Measurements from ENCODE around the gene RNF223. TPM values are rescaled to one million over a fixed set of nuclear protein-coding genes. Genes with fewer than 3 reads are reported as not detected.

Gene RNF223
- total and polyA plus RNA-seq, 2 of the 13 experiments (the other 11 are each of a cell fraction or from before 2014, with no cell fraction given): 0.03 TPM; not detected in 1

DNA sequence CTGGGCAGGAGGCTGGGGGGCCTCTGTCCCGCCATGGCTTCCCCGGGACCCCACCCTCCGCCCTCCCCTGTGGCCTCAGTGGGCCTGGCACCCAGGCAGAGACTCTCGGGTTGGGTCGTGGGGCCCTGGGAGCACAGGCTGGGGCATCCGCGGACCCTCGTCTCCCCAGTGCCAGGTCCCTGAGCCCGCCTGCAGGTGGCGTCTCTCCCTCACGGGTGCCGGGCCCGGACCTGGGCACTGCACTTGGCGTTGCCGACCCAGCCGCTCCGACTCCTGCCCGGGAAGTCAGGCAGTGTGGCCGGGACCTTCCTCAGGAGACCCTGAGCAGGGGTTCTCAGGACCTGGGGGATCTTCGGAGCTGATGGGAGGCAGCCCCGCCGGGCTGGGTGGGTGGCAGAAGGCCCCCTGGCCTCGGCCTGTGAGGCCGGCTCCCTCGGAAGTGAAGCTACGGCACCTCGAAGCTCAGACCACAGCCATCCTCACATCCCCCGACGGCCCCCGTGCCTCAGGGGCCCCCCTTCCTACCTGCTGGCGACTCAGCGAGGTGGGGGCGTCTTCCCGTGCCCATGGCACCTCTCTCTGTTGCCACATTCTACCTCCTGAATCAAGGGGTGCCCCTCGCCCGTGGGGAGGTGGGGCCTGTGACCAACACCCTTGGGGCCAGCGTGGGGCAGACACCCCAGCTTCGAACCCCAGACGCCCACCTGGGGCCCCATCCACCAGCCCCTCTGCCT lies 48.1 kb upstream of the RNF223 start (continued):
- TF ChIP-seq NR2F2 (IDR thresholded peaks at IDR 0.05; ENCODE audit: borderline replicate concordance, low read depth) (no peak), GMEB1 (CRISPR knock-in tag; IDR thresholded peaks at IDR 0.05; ENCODE audit: borderline replicate concordance) (no peak), ARID2 (CRISPR knock-in tag; IDR thresholded peaks at IDR 0.05; ENCODE audit: borderline replicate concordance) (no peak), PHB2 (IDR thresholded peaks at IDR 0.05; ENCODE audit: partially characterized antibody) (no peak), ZNF644 (CRISPR knock-in tag; IDR thresholded peaks at IDR 0.05; ENCODE audit: low read depth) (no peak), ZNF501 (CRISPR knock-in tag; IDR thresholded peaks at IDR 0.05) (peak; percentile 43; the same call in 1 of the 2 replicates), CCDC6 (CRISPR knock-in tag; IDR thresholded peaks at IDR 0.05) (no peak), XRCC5 (optimal IDR thresholded peaks at IDR 0.05; ENCODE audit: low read length) (peak; percentile 52), ZNF513 (CRISPR knock-in tag; conservative IDR thresholded peaks at IDR 0.05) (0 out of 2 replicates have a peak, but pooled peaks have one; percentile 41), ZNF564 (CRISPR knock-in tag; IDR thresholded peaks at IDR 0.05) (peak; percentile 82), ZNF616 (CRISPR knock-in tag; IDR thresholded peaks at IDR 0.05; ENCODE audit: low read depth) (0 out of 2 replicates have a peak, but pooled peaks have one; percentile 39)
- TF ChIP-seq, protein P1, sequence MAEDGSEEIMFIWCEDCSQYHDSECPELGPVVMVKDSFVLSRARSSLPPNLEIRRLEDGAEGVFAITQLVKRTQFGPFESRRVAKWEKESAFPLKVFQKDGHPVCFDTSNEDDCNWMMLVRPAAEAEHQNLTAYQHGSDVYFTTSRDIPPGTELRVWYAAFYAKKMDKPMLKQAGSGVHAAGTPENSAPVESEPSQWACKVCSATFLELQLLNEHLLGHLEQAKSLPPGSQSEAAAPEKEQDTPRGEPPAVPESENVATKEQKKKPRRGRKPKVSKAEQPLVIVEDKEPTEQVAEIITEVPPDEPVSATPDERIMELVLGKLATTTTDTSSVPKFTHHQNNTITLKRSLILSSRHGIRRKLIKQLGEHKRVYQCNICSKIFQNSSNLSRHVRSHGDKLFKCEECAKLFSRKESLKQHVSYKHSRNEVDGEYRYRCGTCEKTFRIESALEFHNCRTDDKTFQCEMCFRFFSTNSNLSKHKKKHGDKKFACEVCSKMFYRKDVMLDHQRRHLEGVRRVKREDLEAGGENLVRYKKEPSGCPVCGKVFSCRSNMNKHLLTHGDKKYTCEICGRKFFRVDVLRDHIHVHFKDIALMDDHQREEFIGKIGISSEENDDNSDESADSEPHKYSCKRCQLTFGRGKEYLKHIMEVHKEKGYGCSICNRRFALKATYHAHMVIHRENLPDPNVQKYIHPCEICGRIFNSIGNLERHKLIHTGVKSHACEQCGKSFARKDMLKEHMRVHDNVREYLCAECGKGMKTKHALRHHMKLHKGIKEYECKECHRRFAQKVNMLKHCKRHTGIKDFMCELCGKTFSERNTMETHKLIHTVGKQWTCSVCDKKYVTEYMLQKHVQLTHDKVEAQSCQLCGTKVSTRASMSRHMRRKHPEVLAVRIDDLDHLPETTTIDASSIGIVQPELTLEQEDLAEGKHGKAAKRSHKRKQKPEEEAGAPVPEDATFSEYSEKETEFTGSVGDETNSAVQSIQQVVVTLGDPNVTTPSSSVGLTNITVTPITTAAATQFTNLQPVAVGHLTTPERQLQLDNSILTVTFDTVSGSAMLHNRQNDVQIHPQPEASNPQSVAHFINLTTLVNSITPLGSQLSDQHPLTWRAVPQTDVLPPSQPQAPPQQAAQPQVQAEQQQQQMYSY (CRISPR knock-in tag; IDR thresholded peaks at IDR 0.05): no peak
- TF ChIP-seq, protein P2, sequence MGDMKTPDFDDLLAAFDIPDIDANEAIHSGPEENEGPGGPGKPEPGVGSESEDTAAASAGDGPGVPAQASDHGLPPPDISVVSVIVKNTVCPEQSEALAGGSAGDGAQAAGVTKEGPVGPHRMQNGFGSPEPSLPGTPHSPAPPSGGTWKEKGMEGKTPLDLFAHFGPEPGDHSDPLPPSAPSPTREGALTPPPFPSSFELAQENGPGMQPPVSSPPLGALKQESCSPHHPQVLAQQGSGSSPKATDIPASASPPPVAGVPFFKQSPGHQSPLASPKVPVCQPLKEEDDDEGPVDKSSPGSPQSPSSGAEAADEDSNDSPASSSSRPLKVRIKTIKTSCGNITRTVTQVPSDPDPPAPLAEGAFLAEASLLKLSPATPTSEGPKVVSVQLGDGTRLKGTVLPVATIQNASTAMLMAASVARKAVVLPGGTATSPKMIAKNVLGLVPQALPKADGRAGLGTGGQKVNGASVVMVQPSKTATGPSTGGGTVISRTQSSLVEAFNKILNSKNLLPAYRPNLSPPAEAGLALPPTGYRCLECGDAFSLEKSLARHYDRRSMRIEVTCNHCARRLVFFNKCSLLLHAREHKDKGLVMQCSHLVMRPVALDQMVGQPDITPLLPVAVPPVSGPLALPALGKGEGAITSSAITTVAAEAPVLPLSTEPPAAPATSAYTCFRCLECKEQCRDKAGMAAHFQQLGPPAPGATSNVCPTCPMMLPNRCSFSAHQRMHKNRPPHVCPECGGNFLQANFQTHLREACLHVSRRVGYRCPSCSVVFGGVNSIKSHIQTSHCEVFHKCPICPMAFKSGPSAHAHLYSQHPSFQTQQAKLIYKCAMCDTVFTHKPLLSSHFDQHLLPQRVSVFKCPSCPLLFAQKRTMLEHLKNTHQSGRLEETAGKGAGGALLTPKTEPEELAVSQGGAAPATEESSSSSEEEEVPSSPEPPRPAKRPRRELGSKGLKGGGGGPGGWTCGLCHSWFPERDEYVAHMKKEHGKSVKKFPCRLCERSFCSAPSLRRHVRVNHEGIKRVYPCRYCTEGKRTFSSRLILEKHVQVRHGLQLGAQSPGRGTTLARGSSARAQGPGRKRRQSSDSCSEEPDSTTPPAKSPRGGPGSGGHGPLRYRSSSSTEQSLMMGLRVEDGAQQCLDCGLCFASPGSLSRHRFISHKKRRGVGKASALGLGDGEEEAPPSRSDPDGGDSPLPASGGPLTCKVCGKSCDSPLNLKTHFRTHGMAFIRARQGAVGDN (CRISPR knock-in tag; IDR thresholded peaks at IDR 0.05): peak; percentile 73
- TF ChIP-seq, protein P3, sequence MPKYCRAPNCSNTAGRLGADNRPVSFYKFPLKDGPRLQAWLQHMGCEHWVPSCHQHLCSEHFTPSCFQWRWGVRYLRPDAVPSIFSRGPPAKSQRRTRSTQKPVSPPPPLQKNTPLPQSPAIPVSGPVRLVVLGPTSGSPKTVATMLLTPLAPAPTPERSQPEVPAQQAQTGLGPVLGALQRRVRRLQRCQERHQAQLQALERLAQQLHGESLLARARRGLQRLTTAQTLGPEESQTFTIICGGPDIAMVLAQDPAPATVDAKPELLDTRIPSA (CRISPR knock-in tag; IDR thresholded peaks at IDR 0.05; ENCODE audit: borderline replicate concordance): no peak
- TF ChIP-seq, protein P4, sequence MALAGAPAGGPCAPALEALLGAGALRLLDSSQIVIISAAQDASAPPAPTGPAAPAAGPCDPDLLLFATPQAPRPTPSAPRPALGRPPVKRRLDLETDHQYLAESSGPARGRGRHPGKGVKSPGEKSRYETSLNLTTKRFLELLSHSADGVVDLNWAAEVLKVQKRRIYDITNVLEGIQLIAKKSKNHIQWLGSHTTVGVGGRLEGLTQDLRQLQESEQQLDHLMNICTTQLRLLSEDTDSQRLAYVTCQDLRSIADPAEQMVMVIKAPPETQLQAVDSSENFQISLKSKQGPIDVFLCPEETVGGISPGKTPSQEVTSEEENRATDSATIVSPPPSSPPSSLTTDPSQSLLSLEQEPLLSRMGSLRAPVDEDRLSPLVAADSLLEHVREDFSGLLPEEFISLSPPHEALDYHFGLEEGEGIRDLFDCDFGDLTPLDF (CRISPR knock-in tag; IDR thresholded peaks at IDR 0.05): no peak

Data from HepG2 (cell line).